ENCODE data around the gene EIF2AK3. TPM values are rescaled to one million over a fixed set of nuclear protein-coding genes. Genes with fewer than 3 reads are reported as not detected.
A peak's percentile ranks its signal among the peaks of the same experiment; 100 is the strongest.
"Not testable (repeated sequence)": the region's sequence is repeated elsewhere in the genome, so short reads cannot be mapped to it uniquely, and the experiment has no call there.

The EIF2AK3 gene
- total RNA-seq, 1 donor, result 8.3 TPM

GRCh38 chr2:88638123-88638650 lies 10.9 kb upstream of the EIF2AK3 start:
- no peak for DNase-seq (ENCODE audit: low read depth in 2 of 3, low spot score in 2 of 3)

DNA sequence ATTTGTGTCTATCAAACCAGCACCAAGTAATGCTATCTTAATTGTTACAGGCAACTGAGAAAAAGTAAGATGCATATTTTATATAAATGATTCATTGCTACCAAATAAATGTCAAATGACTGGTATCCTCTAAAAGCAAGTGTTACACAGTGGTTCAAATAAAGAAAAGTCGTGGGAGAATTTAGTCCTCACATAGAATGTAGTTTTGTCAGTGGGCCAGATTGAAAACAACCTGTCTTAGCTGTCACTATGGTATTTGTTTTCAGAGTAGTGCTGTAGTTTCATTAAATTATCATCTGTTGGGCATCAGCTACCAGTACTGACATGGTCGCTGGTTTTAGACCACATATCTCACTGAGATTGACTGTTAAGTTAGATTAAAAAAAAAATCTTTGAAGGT lies 10.2 kb upstream of the EIF2AK3 start:
- DNase-seq (ENCODE audit: low read depth in 2 of 3, low spot score in 2 of 3), result no peak

- no peak for DNase-seq (ENCODE audit: low read depth in 2 of 3, low spot score in 2 of 3)
These were observed 8.8 kb upstream of the EIF2AK3 start for GRCh38 chr2:88636026-88636425.

GRCh38 chr2:88632569-88632968 lies 5.3 kb upstream of the EIF2AK3 start:
- no peak for DNase-seq (ENCODE audit: low read depth in 2 of 3, low spot score in 2 of 3)

- DNase-seq (ENCODE audit: low read depth in 2 of 3, low spot score in 2 of 3), result no peak
These were observed 1.3 kb upstream of the EIF2AK3 start for GRCh38 chr2:88628571-88628939.

GRCh38 chr2:88627856-88628570 lies 749 bp upstream of the EIF2AK3 start:
- peak in 2 of 3 donors; percentile 94 to 96 for DNase-seq (ENCODE audit: low read depth in 2 of 3, low spot score in 2 of 3)

DNA sequence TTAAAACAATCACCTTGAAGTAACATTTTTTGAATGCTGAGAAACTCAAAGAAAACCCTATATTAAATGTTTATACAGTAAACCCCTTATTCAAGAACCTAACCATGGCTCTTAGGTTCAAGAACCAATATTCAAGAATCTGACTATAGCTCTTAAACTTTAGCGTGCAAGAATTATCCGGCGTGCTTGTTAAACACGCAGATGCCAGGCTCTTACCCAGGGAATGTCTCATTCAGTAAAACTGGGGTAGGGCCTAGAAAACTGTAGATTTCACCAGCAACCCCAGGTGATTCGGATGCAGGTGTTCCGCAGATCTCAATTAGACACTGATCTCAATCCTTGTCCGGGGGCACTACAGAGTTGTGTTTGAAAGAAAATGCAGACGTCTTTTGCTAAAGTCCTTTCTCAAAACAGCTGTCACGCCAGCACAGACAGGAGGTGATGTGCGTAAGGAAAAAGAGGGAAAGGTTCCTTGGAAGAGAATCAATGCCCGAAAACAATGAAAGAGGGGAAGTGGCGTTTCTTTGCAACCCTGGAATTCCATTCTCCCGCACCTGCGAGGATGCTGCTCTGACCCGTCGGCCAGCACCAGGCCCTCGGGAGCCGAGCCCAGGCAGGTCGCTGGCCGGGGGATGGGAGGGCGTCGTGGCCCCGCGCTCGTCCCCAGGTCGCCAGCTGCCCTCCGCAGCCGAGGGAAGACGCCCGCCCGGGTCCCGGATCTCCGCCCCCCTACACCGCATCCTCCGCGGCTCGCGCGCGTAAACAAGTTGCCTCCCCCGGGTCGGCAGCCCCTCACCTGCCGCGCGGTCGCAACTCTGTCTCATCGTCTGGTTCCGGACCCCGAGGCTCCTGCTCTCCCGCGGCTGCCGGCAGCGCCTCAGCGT lies 851 bp downstream of the EIF2AK3 start:
- DNase-seq (ENCODE audit: low read depth in 2 of 3, low spot score in 2 of 3), result peak in 2 of 3 donors; percentile 3 to 39

- DNase-seq (ENCODE audit: low read depth in 2 of 3, low spot score in 2 of 3), result no peak
These were observed 2.8 kb downstream of the EIF2AK3 start for GRCh38 chr2:88624477-88624876.

GRCh38 chr2:88623831-88624465 lies 3.3 kb downstream of the EIF2AK3 start:
- not testable (repeated sequence) for DNase-seq (ENCODE audit: low read depth in 2 of 3, low spot score in 2 of 3)

GRCh38 chr2:88622307-88622706 lies 5.0 kb downstream of the EIF2AK3 start:
- DNase-seq (ENCODE audit: low read depth in 2 of 3, low spot score in 2 of 3), result no peak

- DNase-seq (ENCODE audit: low read depth in 2 of 3, low spot score in 2 of 3), result no peak
These were observed 5.8 kb downstream of the EIF2AK3 start for GRCh38 chr2:88621432-88621831.

DNA sequence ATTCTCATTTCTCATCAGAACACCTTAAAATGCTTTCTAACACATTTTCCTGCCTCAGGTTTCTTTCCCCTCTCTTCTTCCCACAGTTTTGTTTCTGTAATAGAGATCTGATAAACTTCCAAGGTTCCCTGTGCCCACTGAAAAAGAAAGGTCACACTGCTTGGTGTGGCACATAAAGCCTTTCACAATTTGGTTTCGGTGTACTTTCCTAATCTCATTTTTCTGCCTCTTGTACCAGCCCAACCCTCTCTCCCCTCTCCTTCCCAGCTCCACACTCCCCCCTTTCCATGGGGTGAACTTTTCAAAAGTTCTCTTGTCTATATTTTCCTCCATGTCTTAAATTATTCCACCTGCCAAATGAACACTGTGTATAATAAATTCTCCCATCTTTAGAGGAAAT lies 7.2 kb downstream of the EIF2AK3 start:
- no peak for DNase-seq (ENCODE audit: low read depth in 2 of 3, low spot score in 2 of 3)

- DNase-seq (ENCODE audit: low read depth in 2 of 3, low spot score in 2 of 3), result no peak
These were observed 11.4 kb downstream of the EIF2AK3 start for GRCh38 chr2:88615822-88616221.

- DNase-seq (ENCODE audit: low read depth in 2 of 3, low spot score in 2 of 3), result peak in 1 of 3 donors; percentile 31
These were observed 12.6 kb downstream of the EIF2AK3 start for GRCh38 chr2:88614497-88615157.

DNA sequence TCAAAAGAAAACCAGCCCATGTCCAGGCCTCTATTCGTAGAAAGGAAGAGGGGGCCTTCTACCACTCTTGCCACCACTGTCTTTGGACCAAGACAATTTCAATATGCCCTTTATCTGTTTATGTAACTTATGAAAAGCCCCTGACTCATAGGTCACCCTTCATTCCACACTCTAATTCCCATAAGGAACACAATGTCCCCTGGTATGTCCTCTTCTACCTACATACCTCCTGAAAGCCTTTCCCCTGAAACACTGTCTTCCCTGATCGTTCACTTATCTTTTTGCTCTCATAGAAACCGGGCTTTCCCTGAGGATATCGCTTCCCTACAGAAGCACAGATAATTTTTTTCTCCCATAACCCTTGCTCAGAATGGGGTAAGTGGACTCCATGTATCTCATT lies 13.3 kb downstream of the EIF2AK3 start:
- no peak for DNase-seq (ENCODE audit: low read depth in 2 of 3, low spot score in 2 of 3)

DNA sequence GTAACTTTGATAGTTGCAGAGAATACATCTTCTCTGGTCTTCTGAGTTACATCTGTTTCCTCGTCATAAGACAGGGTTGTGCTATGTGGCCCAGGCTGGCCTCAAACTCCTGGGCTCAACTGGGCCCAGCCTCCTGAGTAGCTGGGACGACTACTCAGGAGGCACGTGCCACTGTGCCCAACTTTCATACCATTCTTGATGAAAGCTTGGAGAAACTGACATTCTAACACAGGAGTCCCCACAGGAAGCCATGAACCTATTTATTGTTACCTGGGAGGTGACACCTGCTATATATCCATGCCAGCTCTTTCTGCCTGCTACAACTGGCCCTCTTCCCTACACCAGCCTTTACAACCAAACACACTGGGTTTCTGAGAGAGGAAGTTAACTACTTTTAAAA lies 19.1 kb downstream of the EIF2AK3 start:
- no peak for DNase-seq (ENCODE audit: low read depth in 2 of 3, low spot score in 2 of 3)

- no peak for DNase-seq (ENCODE audit: low read depth in 2 of 3, low spot score in 2 of 3)
These were observed 19.8 kb downstream of the EIF2AK3 start for GRCh38 chr2:88607416-88607815.

DNA sequence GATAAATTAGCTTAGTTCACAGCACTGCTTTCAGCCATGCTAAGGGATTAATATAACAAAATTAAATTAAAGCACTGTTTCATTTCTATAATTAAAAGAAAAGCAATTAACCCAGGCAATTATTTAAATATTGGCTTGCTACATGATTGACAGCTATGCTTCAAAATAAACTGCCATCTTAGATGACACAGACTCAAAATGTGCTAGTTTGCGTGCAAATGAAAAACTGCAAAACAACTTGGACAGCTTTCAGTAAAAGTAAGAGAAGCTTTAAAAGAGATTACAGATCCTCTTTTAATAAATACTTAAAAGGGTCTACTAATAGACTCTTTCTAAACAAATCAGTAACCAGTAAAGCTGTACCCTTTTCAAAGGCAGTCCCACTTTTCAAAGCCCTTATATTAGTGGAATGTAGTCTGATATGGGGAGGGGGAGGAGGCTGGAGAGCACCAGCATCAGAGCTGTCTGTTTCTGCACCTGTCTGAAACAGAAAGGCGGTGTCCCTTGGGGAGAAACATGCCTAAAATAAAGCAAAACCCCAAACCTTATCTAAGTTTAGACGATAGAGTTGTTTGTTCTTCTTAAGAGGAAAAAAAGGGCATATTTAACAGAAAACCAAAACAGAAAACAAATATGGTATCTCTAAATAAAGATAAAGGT lies 20.8 kb downstream of the EIF2AK3 start:
- DNase-seq (ENCODE audit: low read depth in 2 of 3, low spot score in 2 of 3), result no peak

GRCh38 chr2:88603146-88603545 lies 24.1 kb downstream of the EIF2AK3 start:
- DNase-seq (ENCODE audit: low read depth in 2 of 3, low spot score in 2 of 3), result no peak

- DNase-seq (ENCODE audit: low read depth in 2 of 3, low spot score in 2 of 3), result no peak
These were observed 25.2 kb downstream of the EIF2AK3 start for GRCh38 chr2:88602022-88602421.

Data from hematopoietic multipotent progenitor cell (in vitro differentiated cells).